HG02943 (cell line): ENCODE data around the gene URB1.
"Not testable (repeated sequence)": the region's sequence is repeated elsewhere in the genome, so short reads cannot be mapped to it uniquely, and the experiment has no call there.

Experiments
- ATAC-seq: cut with Tn5 transposase; IDR thresholded peaks from one replicate; pipeline ENCODE4 v1.9.1; 2021; ENCODE audit warnings: mild to moderate bottlenecking, low read depth, moderate library complexity; ENCODE audit not compliant: unreplicated experiment

Gene URB1

GRCh38 chr21:32372755-32373154 lies 20.1 kb downstream of the URB1 start:
- ATAC-seq: no peak

- no peak for ATAC-seq
Measured at GRCh38 chr21:32371913-32372314, 20.9 kb downstream of the URB1 start.

- ATAC-seq: no peak
Measured at GRCh38 chr21:32370998-32371766, 21.6 kb downstream of the URB1 start.

GRCh38 chr21:32368961-32369360 lies 23.9 kb downstream of the URB1 start:
- not testable (repeated sequence) for ATAC-seq

- ATAC-seq: no peak
Measured at GRCh38 chr21:32368386-32368785, 24.4 kb downstream of the URB1 start.

DNA sequence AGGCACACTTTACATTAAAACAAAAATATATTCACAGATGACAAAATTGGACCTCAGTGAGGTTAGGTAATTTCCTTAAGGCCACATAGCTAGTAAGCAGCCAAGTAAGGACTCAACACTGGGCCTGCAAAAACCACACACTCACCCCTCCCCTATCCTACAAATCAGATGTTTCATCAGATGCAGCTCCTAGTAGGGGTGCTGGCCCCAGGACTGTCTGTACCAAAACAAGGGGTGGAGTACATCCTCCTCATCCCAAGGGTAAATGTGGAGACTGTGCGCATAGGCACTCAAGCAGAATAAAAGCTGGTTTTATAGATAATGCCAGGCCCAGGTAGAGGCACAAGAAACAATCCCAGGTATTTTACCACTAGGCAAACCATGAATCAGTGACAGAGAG lies 25.7 kb downstream of the URB1 start:
- no peak for ATAC-seq

DNA sequence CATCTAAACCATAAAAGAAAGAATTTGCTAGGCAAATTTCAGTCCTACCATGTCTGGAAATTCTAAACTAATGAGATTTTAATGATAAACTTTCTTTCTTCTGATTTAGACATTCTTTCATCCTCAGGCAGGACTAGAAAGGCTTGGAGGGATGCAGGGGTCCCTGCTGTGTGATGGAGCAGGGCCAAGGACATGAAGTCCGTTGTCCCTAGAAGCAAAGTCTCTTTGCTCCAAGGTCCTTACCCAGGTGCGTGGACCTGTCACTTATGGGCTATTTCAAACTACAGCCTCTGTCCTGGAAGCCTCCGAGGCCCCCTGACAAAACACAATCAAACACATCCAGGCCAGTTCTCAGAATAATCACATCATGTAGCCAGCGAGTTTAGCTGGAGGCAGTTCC lies 26.6 kb downstream of the URB1 start:
- ATAC-seq: no peak

- no peak for ATAC-seq
Measured at GRCh38 chr21:32364796-32365195, 28.0 kb downstream of the URB1 start.

GRCh38 chr21:32364387-32364786 lies 28.4 kb downstream of the URB1 start:
- ATAC-seq: no peak

GRCh38 chr21:32360401-32360975 lies 32.3 kb downstream of the URB1 start:
- ATAC-seq: no peak

GRCh38 chr21:32359719-32360260 lies 33.0 kb downstream of the URB1 start:
- no peak for ATAC-seq

GRCh38 chr21:32356874-32357395 lies 35.9 kb downstream of the URB1 start:
- ATAC-seq: no peak

GRCh38 chr21:32353002-32353711 lies 39.7 kb downstream of the URB1 start:
- no peak for ATAC-seq

GRCh38 chr21:32352526-32352925 lies 40.3 kb downstream of the URB1 start:
- ATAC-seq: no peak

- no peak for ATAC-seq
Measured at GRCh38 chr21:32351428-32351827, 41.4 kb downstream of the URB1 start.

- no peak for ATAC-seq
Measured at GRCh38 chr21:32350981-32351380, 41.8 kb downstream of the URB1 start.

DNA sequence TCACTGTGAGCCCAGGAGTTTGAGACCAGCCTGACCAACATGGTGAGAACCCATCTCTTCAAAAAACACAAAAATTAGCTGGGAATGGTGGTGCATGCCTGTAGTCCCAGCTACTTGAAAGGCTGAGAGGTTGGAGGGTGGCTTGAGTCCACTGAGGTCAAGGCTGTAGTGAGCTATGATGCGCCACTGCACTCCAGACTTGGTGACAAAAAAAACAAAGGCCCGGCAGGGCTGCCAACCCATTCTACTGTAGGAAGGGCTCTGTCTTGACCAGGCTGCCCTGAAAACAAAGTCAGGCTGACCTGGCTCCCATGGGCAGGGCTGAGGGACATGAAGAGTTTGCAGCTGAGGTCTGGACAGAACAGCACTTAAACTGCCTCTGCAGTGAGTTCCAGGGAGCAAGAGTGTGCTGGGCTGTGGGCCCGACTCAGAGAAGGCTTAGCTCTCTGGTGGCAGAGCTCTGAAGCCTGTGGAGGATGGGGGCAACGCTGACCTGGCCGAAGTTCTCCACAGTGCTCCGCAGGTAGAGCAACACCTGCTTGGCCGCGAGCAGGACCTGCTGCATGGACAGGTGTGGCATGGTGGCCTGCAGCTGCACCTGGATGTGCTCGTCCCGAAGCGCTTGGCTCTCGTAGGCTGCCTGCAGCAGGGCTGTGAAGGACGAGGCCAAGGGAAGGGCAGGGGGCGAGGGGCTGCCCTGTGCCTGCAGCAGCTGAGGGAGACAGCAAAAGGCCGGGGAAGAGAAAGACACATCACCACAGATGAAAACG lies 42.4 kb downstream of the URB1 start:
- no peak for ATAC-seq

DNA sequence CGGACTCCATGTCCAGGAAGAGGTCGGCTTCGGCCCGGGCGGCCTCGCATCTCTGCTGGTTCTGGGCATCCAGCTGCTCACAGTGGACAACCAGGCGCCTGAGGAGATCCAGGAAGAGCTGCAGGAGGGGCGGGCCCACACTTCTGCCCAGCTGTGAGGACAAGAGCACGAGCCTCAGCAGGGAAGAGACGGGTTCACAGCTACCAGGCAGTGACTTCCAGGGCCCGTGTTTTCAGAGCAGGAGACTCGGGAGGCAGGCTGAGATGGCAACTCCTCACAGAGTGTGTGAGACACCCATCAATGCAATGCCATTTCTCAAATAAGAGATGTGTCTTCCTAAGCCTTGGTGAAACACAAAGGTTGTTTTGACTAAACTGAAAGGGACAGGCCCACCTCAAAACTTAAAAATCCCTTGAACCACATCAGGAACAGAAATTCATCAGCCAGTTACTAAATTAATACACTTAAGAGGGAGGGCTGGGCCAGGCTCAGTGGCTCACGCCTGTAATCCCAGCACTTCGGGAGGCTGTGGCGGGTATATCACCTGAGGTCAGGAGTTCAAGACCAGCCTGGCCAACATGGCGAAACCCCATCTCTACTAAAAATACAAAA lies 43.4 kb downstream of the URB1 start:
- no peak for ATAC-seq

DNA sequence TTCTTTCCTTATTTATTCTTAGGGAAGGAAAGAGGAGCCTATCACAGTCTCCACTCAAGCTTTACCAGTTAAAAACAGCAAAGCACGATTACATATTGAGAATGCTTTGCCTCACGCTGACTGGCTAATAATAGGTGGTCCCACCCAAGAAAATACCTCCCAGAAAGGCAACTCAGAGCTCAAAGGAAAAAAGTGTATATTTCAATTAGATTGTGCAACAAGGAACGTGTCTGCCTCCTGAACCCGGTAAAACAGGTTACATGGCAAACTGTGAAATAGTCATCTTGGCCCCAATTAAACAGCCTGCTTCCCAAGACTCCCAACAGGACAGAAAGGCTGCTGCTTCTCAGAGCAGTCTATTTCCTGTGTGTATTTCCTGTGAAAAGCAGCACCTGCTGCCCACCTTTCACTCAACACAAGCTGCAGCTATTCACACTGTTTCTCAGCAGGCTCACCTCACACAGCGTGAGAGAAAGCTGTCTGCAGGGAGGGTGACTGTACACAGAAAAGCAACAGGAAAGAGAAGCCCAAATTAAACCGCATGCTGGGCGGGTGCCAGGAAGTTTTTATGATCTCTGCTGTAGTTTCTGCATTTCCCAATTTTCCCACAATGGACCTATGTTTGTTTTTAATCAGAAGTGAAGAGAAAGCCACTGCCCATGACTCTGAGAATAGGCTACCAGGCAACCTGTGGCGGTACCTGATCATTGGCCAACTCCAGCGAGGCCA lies 44.0 kb downstream of the URB1 start:
- no peak for ATAC-seq
